ENCODE measurements around the gene DCC. TPM values are rescaled to one million over a fixed set of nuclear protein-coding genes. Genes with fewer than 3 reads are reported as not detected.

The DCC gene
- total and polyA plus RNA-seq, 2 of the 8 experiments (the other 6 are each of a cell fraction or from before 2014, with no cell fraction given), result 0.14 to 1.4 TPM

GRCh38 chr18:53241161-53241560 lies 901.2 kb downstream of the DCC start:
- H4K8ac ChIP-seq (ENCODE audit: extremely low read depth, insufficient read depth, low read length), result no peak overlapping the region
- TF ChIP-seq EP300 (IDR thresholded peaks at IDR 0.05; ENCODE audit: borderline replicate concordance in 1 of 2, low read depth in 2 of 2, low read length in 2 of 2) (no peak), RNF2 (IDR thresholded peaks at IDR 0.05; ENCODE audit: borderline replicate concordance, low read depth, low read length, missing control alignments, poor library complexity, severe bottlenecking) (no peak), TEAD4 (IDR thresholded peaks at IDR 0.05; ENCODE audit: low read depth, low read length) (no peak), KDM5A (IDR thresholded peaks at IDR 0.05; ENCODE audit: low read length) (no peak), SP4 (IDR thresholded peaks at IDR 0.05; ENCODE audit: low read length) (no peak), CBX8 (IDR thresholded peaks at IDR 0.05; ENCODE audit: borderline replicate concordance, low read depth, low read length) (no peak)
- no peak overlapping the region for H3K27ac ChIP-seq (ENCODE audit: low read depth, low read length)
- H3K4me3 ChIP-seq (ENCODE audit: extremely low read depth in 1 of 4, insufficient read depth in 2 of 4, low read depth in 3 of 4, low read length in 4 of 4), result no peak overlapping the region
- H3K9ac ChIP-seq (replicated peaks in 1 of 4; ENCODE audit: extremely low read depth in 1 of 4, low read depth in 3 of 4, low read length in 3 of 4), result no peak overlapping the region
- H2BK120ac ChIP-seq (replicated peaks; ENCODE audit: low read depth, low read length), result no peak overlapping the region
- H4K91ac ChIP-seq (replicated peaks; ENCODE audit: insufficient read length, low read length), result no peak overlapping the region
- no peak overlapping the region for H3K4me2 ChIP-seq (ENCODE audit: insufficient read depth in 1 of 2, low read depth in 2 of 2, low read length in 2 of 2)
- no peaks in the 10 kb centered on the region for H3K79me2 ChIP-seq (ENCODE audit: control insufficient read depth in 1 of 2, insufficient read depth in 2 of 2, low read length in 2 of 2)
- H3K23ac ChIP-seq (ENCODE audit: insufficient read length), result no peak overlapping the region
- H3K14ac ChIP-seq (ENCODE audit: insufficient read length), result no peak overlapping the region
- FAIRE-seq (no peak), DNase-seq (ENCODE audit: low read depth in 1 of 2, low spot score in 2 of 2) (no peak)
- no peak overlapping the region for H2BK15ac ChIP-seq (ENCODE audit: low read length)
- POLR2A ChIA-PET (ENCODE audit: partially characterized antibody), result no interaction called here
- H2BK20ac ChIP-seq (ENCODE audit: low read length), result no peak overlapping the region
- no peaks in the 10 kb centered on the region for H3K23me2 ChIP-seq (ENCODE audit: low read depth, low read length)
- H4K20me1 ChIP-seq (replicated peaks in 1 of 2; ENCODE audit: control insufficient read depth in 1 of 2, insufficient read depth in 2 of 2, low read length in 2 of 2), result no peaks in the 10 kb centered on the region
- H3K79me1 ChIP-seq (ENCODE audit: low read depth, low read length), result no peaks in the 10 kb centered on the region
- no peak overlapping the region for H4K5ac ChIP-seq (ENCODE audit: insufficient read length, low read depth, low read length)
- no peak overlapping the region for H3K18ac ChIP-seq (ENCODE audit: extremely low read depth, low read length)
- no peaks in the 10 kb centered on the region for H3K4me1 ChIP-seq (replicated peaks in 1 of 4; ENCODE audit: control insufficient read depth in 3 of 4, insufficient read depth in 4 of 4, low read length in 3 of 4)
- H2AK5ac ChIP-seq (ENCODE audit: low read depth, low read length), result no peak overlapping the region
- no peak overlapping the region for H3K4ac ChIP-seq (replicated peaks; ENCODE audit: insufficient read length, low read depth, low read length)
- H3K56ac ChIP-seq (replicated peaks; ENCODE audit: insufficient read length, low read depth, low read length), result no peak overlapping the region
- no peak overlapping the region for H2BK5ac ChIP-seq (ENCODE audit: low read depth, low read length)
- 0 out of 4 replicates have a peak, but pooled peaks cover 0 to 3% of the 10 kb centered on the region in 2 experiments for H3K9me3 ChIP-seq (ENCODE audit: insufficient read depth in 2 of 2, low read depth in 1 of 2, low read length in 1 of 2)
- H3K36me3 ChIP-seq (ENCODE audit: control insufficient read depth in 2 of 4, insufficient read depth in 4 of 4, low read length in 3 of 4), result no peaks in the 10 kb centered on the region
- 0 out of 2 replicates have a peak overlapping the region, but pooled peaks have one; percentile 29 for H2AFZ ChIP-seq (ENCODE audit: low read length)
- 89% methylated on average over 3 of the region's 3 CpGs; no CpG with 5 or more reads in 1 of the 2 experiments for WGBS, 2 experiments (ENCODE audit: extremely low coverage in 1 of 2, insufficient coverage in 1 of 2, insufficient read length in 1 of 2, insufficient replicate concordance in 2 of 2, low coverage in 1 of 2, low lambda C conversion rate in 2 of 2, missing lambda C conversion rate in 1 of 2)
- H2BK12ac ChIP-seq (ENCODE audit: low read depth, low read length), result no peak overlapping the region
- H3K27me3 ChIP-seq (replicated peaks in 1 of 4; ENCODE audit: control insufficient read depth in 3 of 4, extremely low read depth in 1 of 4, insufficient read depth in 3 of 4, low read length in 3 of 4), result no peaks in the 10 kb centered on the region
- CTCF ChIA-PET (ENCODE audit: partially characterized antibody), result interaction anchor here (0.8 kb wide), 1 partner anchor 232 kb away, joined by 5 read pairs; no protein-coding TSS in a partner anchor

Measured in H1 (cell line).